Measurements from ENCODE around the gene ADCYAP1R1.
"Not testable (repeated sequence)": the region's sequence is repeated elsewhere in the genome, so short reads cannot be mapped to it uniquely, and the experiment has no call there.

The ADCYAP1R1 gene

DNA sequence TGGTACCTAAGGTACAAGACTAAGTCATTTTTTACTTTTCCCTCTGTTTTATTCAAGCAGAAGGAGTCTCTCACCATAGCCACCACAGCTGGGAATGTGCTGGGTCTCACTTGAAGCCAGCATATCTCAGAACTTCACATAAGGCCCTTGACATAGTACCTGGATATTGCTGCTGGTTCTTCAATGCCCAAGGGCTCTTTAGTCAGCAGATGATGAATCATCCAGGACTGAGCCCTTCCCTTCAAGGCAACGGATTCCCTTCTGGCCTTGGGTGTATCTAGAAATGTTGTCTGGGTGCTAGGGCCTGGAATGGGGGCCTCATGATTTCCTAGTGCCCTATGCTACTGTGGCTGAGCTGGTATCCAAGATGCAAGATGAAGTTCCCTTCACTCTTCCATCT lies 93.9 kb downstream of the ADCYAP1R1 start:
- no peak for DNase-seq

DNA sequence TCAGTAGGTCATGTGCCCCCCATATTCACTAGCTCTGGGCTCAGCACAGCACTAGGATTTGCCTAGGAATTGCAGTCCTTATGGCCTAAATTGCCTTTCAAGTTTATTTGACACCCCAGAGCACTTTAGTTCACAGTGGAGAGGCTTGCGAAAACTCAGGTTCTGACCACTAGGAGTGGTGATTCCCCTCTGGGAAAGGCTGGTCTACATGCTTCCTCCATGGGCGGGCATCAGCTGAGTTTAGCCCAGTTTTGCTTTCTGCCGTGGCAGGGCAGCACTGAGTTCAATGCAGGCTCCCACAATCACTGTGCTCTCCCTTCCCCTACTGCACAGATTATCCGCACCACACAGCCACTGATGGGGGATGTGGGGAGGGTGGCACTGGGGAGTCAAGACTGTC lies 94.4 kb downstream of the ADCYAP1R1 start:
- DNase-seq, result no peak

DNA sequence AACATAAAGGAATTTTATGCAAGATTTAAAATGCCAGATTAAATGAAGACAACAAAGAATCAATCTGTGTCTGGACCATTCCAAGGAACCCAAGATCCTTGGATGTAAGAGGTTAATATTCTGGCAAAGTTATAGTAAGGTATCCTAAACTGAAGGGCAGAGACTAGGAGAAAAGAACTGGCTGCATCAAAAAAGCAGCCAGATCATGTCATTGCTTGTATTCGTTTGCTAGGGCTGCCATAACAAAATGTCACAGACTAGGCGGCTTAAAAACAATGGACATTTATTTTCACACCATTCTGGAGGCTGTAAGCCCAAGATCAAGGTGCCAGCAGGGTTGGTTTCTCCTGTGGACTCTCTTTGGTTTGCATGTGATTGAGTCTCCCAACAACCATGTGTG lies 99.7 kb downstream of the ADCYAP1R1 start:
- no peak for DNase-seq

DNA sequence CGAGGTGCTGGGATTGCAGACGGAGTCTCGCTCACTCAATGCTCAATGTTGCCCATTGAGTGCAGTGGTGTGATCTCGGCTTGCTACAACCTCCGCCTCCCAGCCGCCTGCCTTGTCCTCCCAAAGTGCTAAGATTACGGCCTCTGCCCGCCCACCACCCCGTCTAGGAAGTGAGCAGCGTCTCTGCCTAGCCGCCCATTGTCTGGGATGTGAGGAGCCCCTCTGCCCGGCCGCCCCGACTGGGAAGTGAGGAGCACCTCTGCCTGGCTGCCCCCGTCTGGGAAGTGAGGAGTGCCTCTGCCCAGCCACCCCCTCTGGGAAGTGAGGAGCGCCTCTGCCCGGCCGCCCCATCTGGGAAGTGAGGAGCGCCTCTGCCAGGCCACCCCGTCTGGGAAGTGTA lies 101.2 kb downstream of the ADCYAP1R1 start:
- not testable (repeated sequence) for DNase-seq

GRCh38 chr7:31160941-31161340 lies 108.8 kb downstream of the ADCYAP1R1 start:
- DNase-seq, result no peak
